Measurements from ENCODE around the gene PBX2. TPM values are rescaled to one million over a fixed set of nuclear protein-coding genes. Genes with fewer than 3 reads are reported as not detected.

Gene PBX2
- total and polyA plus RNA-seq, 10 of the 15 experiments (the other 5 are each of a cell fraction or from before 2014, with no cell fraction given): 0.84 to 66.5 (median 20.6) TPM

GRCh38 chr6:32173051-32173727, 16.8 kb downstream of the PBX2 start:
- in situ Hi-C loops (cut with MboI) (no loop called here), intact Hi-C loops (cut with micrococcal nuclease; ENCODE audit: unreplicated experiment) (no loop called here)
- no peaks in the 10 kb centered on the region for H3K9me3 ChIP-seq (replicated peaks; ENCODE audit: control insufficient read depth, insufficient read depth, low read length)
- H3K79me2 ChIP-seq (ENCODE audit: control insufficient read depth, insufficient read depth, low read length): peaks cover 12% of the 10 kb centered on the region
- H3K27ac ChIP-seq (ENCODE audit: control insufficient read depth, insufficient read depth): no peak overlapping the region
- ChIA-PET SMC1A (ENCODE audit: uncharacterized antibody, unreplicated experiment) (no interaction called here), POLR2A (interaction anchor here (1.5 kb wide), 1 partner anchor 45 kb away, joined by 6 read pairs; the partner anchor contains the start of gene ATF6B), RAD21 (ENCODE audit: unreplicated experiment) (no interaction called here), CTCF (no interaction called here)
- WGBS (ENCODE audit: insufficient coverage, insufficient replicate concordance, low lambda C conversion rate, missing lambda C conversion rate): 52% methylated on average over 4 of the region's 4 CpGs
- H3K4me3 ChIP-seq: no peak overlapping the region
- BruUV-seq (replicated peaks): no TSS peak
- DNase-seq (ENCODE audit: low read depth, low spot score): no peak
- no peaks in the 10 kb centered on the region for H3K27me3 ChIP-seq (replicated peaks in 1 of 2; ENCODE audit: control insufficient read depth in 2 of 2, insufficient read depth in 2 of 2, low read length in 1 of 2)
- no peak overlapping the region for H2AFZ ChIP-seq (ENCODE audit: control insufficient read depth, low read depth, low read length)
- ATAC-seq: no peak
- H3K9ac ChIP-seq (ENCODE audit: control insufficient read depth, insufficient read depth, low read length): no peak overlapping the region
- H3K36me3 ChIP-seq (ENCODE audit: control insufficient read depth in 2 of 2, insufficient read depth in 2 of 2, low read length in 1 of 2): 0 out of 4 replicates have a peak, but pooled peaks cover 0 to 3% of the 10 kb centered on the region in 2 experiments
- H4K20me1 ChIP-seq (ENCODE audit: control insufficient read depth, insufficient read depth): no peaks in the 10 kb centered on the region
- FAIRE-seq: no peak
- TF ChIP-seq ZNF274 (IDR thresholded peaks at IDR 0.05; ENCODE audit: insufficient read depth, insufficient read length): no peak
- TF ChIP-seq DPF2 (IDR thresholded peaks at IDR 0.05): no peak
- TF ChIP-seq PAX8 (IDR thresholded peaks at IDR 0.05): no peak
- TF ChIP-seq ETV6 (conservative IDR thresholded peaks at IDR 0.05 in 1 of 2, IDR thresholded peaks at IDR 0.05 in 1 of 2; ENCODE audit: borderline replicate concordance in 1 of 2, low read depth in 1 of 2): no peak
- no peak for TF ChIP-seq SUPT20H (IDR thresholded peaks at IDR 0.05; ENCODE audit: borderline replicate concordance, control insufficient read depth, low read depth, low read length)
- no peak for TF ChIP-seq ZBTB40 (IDR thresholded peaks at IDR 0.05; ENCODE audit: borderline replicate concordance)
- TF ChIP-seq KAT2A (conservative IDR thresholded peaks at IDR 0.05; ENCODE audit: control insufficient read depth, low read depth, low read length): no peak
- no peak for TF ChIP-seq USF1 (IDR thresholded peaks at IDR 0.05; ENCODE audit: borderline replicate concordance, extremely low read length, insufficient read depth, low read depth, low read length)
- TF ChIP-seq POLR2AphosphoS2 (IDR thresholded peaks at IDR 0.05; ENCODE audit: low read depth, low read length): no peak
- peaks cover 10% of the 10 kb centered on the region for H3K4me1 ChIP-seq (ENCODE audit: control insufficient read depth, insufficient read depth, low read length)
- H3K4me2 ChIP-seq (ENCODE audit: control insufficient read depth, insufficient read depth): no peak overlapping the region
